Transverse colon (tissue), 3 donors: ENCODE measurements around the gene KTI12.

Experiments
- CTCF ChIP-seq, 5 experiments: fragments of 200-600 bp in 3 of 5; fragments of 450-650 bp in 2 of 5; sonication (generic) in 3 of 5; IDR thresholded peaks; 1 replicate in 2 of 5; 2 replicates in 3 of 5; pipeline ENCODE4 v1.5.1; 2016 to 2017; ENCODE audit warnings: antibody characterized with exemption in 5 of 5, inconsistent platforms in 3 of 5, mild to moderate bottlenecking in 2 of 5, moderate library complexity in 1 of 5
- POLR2A ChIP-seq: fragments of 450-650 bp; IDR thresholded peaks from one replicate; pipeline ENCODE4 v1.6.1; 2016; ENCODE audit warnings: antibody characterized with exemption, mild to moderate bottlenecking, moderate library complexity

GRCh38 chr1:52070704-52071103, 37.1 kb upstream of the KTI12 start:
- TF ChIP-seq POLR2A, result no peak
- no peak for TF ChIP-seq CTCF (IDR thresholded peaks at IDR 0.05)
